NB4 (cell line): ENCODE measurements around the gene PCSK5.

Source experiments
- DNase-seq: peaks from one replicate; pipeline ENCODE4 v3.0.0; 2010; ENCODE audit warnings: low read depth
- H3K4me3 ChIP-seq: one replicate; pipeline ENCODE4 v1.5.1; 2011; ENCODE audit warnings: mild to moderate bottlenecking, low read depth, low read length, moderate library complexity
- MYC ChIP-seq: IDR thresholded peaks from 2 replicates; pipeline ENCODE4 v1.6.1; 2011; ENCODE audit warnings: low read depth, low read length
- POLR2A ChIP-seq: IDR thresholded peaks from 2 replicates; pipeline ENCODE4 v1.6.1; 2011; ENCODE audit warnings: mild to moderate bottlenecking; ENCODE audit not compliant: insufficient read length; ENCODE audit errors: extremely low read depth
- TF ChIP-seq, protein P1 (sequence below): IDR thresholded peaks from 2 replicates; pipeline ENCODE4 v1.6.1; 2011; ENCODE audit warnings: low read depth, low read length
- TF ChIP-seq, protein P2 (sequence below): IDR thresholded peaks from one replicate; pipeline ENCODE4 v1.5.1; 2012; ENCODE audit warnings: low read depth, low read length

PCSK5 gene

DNA sequence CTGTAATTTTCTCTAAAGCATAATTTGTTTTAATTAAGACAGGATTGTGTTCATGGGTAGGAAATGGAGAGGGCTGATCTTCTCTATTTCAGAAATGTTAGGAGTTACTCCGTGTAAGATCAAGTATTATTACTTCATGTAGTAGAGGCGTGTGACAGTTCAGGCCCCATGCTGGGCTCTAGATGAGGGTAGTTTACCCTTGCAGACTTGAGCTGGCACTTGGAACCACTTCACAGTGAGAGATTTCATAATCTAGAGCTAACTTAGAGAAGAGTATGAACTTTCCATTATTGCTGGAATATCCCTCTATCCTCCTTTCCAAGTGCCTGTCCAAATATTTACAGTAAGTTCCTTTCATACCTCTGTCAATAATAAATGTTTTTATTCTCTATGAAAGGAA lies 195.1 kb downstream of the PCSK5 start:
- no peak overlapping the region for H3K4me3 ChIP-seq
- TF ChIP-seq POLR2A (no peak), MYC (no peak)
- TF ChIP-seq, protein P1, sequence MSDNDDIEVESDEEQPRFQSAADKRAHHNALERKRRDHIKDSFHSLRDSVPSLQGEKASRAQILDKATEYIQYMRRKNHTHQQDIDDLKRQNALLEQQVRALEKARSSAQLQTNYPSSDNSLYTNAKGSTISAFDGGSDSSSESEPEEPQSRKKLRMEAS = no peak
- TF ChIP-seq, protein P2, sequence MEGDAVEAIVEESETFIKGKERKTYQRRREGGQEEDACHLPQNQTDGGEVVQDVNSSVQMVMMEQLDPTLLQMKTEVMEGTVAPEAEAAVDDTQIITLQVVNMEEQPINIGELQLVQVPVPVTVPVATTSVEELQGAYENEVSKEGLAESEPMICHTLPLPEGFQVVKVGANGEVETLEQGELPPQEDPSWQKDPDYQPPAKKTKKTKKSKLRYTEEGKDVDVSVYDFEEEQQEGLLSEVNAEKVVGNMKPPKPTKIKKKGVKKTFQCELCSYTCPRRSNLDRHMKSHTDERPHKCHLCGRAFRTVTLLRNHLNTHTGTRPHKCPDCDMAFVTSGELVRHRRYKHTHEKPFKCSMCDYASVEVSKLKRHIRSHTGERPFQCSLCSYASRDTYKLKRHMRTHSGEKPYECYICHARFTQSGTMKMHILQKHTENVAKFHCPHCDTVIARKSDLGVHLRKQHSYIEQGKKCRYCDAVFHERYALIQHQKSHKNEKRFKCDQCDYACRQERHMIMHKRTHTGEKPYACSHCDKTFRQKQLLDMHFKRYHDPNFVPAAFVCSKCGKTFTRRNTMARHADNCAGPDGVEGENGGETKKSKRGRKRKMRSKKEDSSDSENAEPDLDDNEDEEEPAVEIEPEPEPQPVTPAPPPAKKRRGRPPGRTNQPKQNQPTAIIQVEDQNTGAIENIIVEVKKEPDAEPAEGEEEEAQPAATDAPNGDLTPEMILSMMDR = no peak
- no peak for DNase-seq

DNA sequence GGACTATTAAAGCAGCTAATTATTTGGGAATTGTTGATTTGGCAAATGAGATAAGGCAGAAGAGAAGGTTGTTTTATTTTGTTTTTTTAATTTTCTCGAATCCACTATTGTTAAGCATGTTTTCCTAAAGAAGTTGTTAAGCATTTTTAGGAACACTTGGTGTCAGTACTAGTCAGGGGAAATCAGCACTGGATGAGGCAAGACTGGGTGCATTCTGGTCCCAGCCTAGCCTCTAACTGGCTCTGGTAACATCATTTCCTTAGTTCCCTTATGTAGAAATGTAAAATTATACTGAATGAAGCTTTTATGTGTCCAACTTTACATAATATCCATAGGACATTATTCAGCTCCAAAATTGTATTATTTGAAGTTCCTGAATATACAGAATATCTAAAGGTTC lies 196.1 kb downstream of the PCSK5 start:
- TF ChIP-seq MYC = no peak
- TF ChIP-seq, protein P2 = no peak
- no peak for TF ChIP-seq POLR2A
- TF ChIP-seq, protein P1 = no peak
- no peak for DNase-seq
- H3K4me3 ChIP-seq = no peak overlapping the region

DNA sequence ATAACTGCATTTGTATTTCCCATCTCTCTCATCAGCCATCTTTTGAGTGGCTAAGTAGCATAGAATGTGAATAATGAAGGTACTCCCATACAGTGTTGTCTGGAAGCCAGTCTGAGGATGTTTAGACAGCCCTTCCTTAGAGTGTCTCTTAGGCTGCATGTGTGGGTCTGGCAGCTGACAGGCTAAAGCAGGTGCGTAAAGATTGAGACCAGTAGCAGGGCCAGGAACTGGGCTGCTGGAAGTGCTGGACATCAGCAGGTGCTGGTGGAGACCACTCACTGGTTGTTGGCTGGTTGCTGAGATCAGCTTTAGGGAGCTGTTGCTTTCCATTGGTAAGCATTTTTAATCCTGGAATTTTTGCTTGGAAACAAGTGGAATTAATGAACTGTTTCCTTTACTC lies 197.5 kb downstream of the PCSK5 start:
- no peak for DNase-seq
- no peak overlapping the region for H3K4me3 ChIP-seq
- no peak for TF ChIP-seq POLR2A
- no peak for TF ChIP-seq MYC
- TF ChIP-seq, protein P1 = no peak
- TF ChIP-seq, protein P2 = no peak

- TF ChIP-seq, protein P2 = no peak
- TF ChIP-seq MYC (no peak), POLR2A (no peak)
- TF ChIP-seq, protein P1 = no peak
- DNase-seq = no peak
- H3K4me3 ChIP-seq = no peak overlapping the region
Measured at GRCh38 chr9:76090330-76090729, 199.9 kb downstream of the PCSK5 start.

DNA sequence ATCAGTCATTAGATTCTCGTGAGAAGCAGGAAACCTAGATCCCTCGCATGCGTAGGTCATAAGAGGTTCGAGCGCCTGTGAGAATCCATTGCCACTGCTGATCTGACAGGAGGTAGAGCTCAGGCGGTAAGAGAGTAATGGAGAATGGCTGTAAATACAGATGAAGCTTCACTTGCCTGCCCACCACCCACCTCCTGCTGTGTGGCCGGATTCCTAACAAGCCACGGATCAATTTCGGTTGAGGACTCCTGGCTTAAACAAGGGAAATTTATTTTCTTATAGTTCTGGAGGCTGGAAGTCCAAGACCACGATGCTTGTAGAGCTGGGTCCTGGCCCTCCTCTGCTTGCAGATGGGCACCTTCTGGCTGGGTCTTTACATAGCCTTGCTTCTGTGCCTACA lies 200.4 kb downstream of the PCSK5 start:
- H3K4me3 ChIP-seq = no peak overlapping the region
- no peak for DNase-seq
- TF ChIP-seq, protein P1 = no peak
- TF ChIP-seq POLR2A (no peak), MYC (no peak)
- TF ChIP-seq, protein P2 = no peak

- TF ChIP-seq, protein P2 = no peak
- TF ChIP-seq MYC (no peak), POLR2A (no peak)
- TF ChIP-seq, protein P1 = no peak
- DNase-seq = no peak
- no peak overlapping the region for H3K4me3 ChIP-seq
Measured at GRCh38 chr9:76092572-76092971, 202.1 kb downstream of the PCSK5 start.
